Measurements from ENCODE around the gene NCOA1. TPM values are rescaled to one million over a fixed set of nuclear protein-coding genes. Genes with fewer than 3 reads are reported as not detected.

NCOA1 gene
- polyA plus RNA-seq, 1 of the 3 experiments (the other 2 are of a cell fraction), result 10.7 TPM

- POLR2A ChIA-PET, result no interaction called here
- no peak overlapping the region for H3K9ac ChIP-seq
- no peak overlapping the region for H2AFZ ChIP-seq (ENCODE audit: low read depth)
- no peak overlapping the region for H3K4me3 ChIP-seq (ENCODE audit: low read depth in 2 of 2, low read length in 1 of 2)
- H3K4me2 ChIP-seq, result no peak overlapping the region
- no peaks in the 10 kb centered on the region for H3K9me2 ChIP-seq
- no peaks in the 10 kb centered on the region for H3K27me3 ChIP-seq (ENCODE audit: insufficient read depth)
- H3K36me3 ChIP-seq (replicated peaks in 1 of 2; ENCODE audit: control insufficient read depth in 1 of 2, insufficient read depth in 2 of 2, low read length in 1 of 2), result no peaks in the 10 kb centered on the region
- H4K20me1 ChIP-seq (ENCODE audit: insufficient read depth), result peaks cover 15% of the 10 kb centered on the region; the same call in 1 of the 2 replicates
- peaks cover 74% of the 10 kb centered on the region for H3K79me2 ChIP-seq (ENCODE audit: insufficient read depth)
- 98% methylated on average over 7 of the region's 7 CpGs for WGBS (ENCODE audit: low lambda C conversion rate)
- H3K27ac ChIP-seq (ENCODE audit: low read depth in 2 of 2, low read length in 1 of 2), result no peak overlapping the region
- no peak for DNase-seq
- TF ChIP-seq REST (IDR thresholded peaks at IDR 0.05; ENCODE audit: low read depth, low read length) (no peak), RFX5 (IDR thresholded peaks at IDR 0.05; ENCODE audit: low read length) (no peak), ELF1 (IDR thresholded peaks at IDR 0.05) (no peak), NRF1 (IDR thresholded peaks at IDR 0.05; ENCODE audit: low read depth, low read length) (no peak), EP300 (IDR thresholded peaks at IDR 0.05; ENCODE audit: borderline replicate concordance in 1 of 2, low read depth in 1 of 2, low read length in 1 of 2) (no peak), YY1 (IDR thresholded peaks at IDR 0.05; ENCODE audit: low read depth) (no peak), JUND (IDR thresholded peaks at IDR 0.05) (no peak), USF1 (IDR thresholded peaks at IDR 0.05; ENCODE audit: borderline replicate concordance, low read depth) (no peak), ZBTB33 (IDR thresholded peaks at IDR 0.05; ENCODE audit: borderline replicate concordance, low read depth) (no peak), MXI1 (IDR thresholded peaks at IDR 0.05; ENCODE audit: low read depth, low read length) (no peak), POLR2AphosphoS5 (IDR thresholded peaks at IDR 0.05; ENCODE audit: low read depth, low read length) (no peak), SIN3A (IDR thresholded peaks at IDR 0.05; ENCODE audit: borderline replicate concordance, low read depth, low read length) (no peak), FOXJ3 (CRISPR knock-in tag; IDR thresholded peaks at IDR 0.05) (no peak), MAX (IDR thresholded peaks at IDR 0.05; ENCODE audit: low read depth) (no peak), PBX3 (IDR thresholded peaks at IDR 0.05) (no peak), CHD2 (IDR thresholded peaks at IDR 0.05; ENCODE audit: low read length, partially characterized antibody) (no peak), SMC3 (IDR thresholded peaks at IDR 0.05; ENCODE audit: low read depth, low read length) (no peak), GABPA (IDR thresholded peaks at IDR 0.05; ENCODE audit: low read depth) (no peak), RCOR1 (IDR thresholded peaks at IDR 0.05; ENCODE audit: low read length) (no peak)
- H3F3A ChIP-seq (replicated peaks; ENCODE audit: insufficient read depth), result peaks cover 12% of the 10 kb centered on the region
- H3K4me1 ChIP-seq (ENCODE audit: control insufficient read depth in 1 of 2, insufficient read depth in 2 of 2, low read depth in 1 of 2, low read length in 1 of 2), result peaks cover 10 to 14% of the 10 kb centered on the region in 2 experiments; a peak in 3 of 4 replicates
- CTCF ChIA-PET, result interaction anchor here (1.3 kb wide), 1 partner anchor 138 kb away, joined by 3 read pairs; no protein-coding TSS in a partner anchor
- no peaks in the 10 kb centered on the region for H3K9me3 ChIP-seq
These were observed 3.4 kb downstream of the NCOA1 start for GRCh38 chr2:24494410-24494809.
